GM21528 (cell line): Measurements from ENCODE around the gene STARD13.

Experiments
- ATAC-seq: cut with Tn5 transposase; IDR thresholded peaks from one replicate; pipeline ENCODE4 v1.9.1; 2021; ENCODE audit warnings: mild to moderate bottlenecking, moderate library complexity; ENCODE audit not compliant: unreplicated experiment, low FRiP score

The STARD13 gene

DNA sequence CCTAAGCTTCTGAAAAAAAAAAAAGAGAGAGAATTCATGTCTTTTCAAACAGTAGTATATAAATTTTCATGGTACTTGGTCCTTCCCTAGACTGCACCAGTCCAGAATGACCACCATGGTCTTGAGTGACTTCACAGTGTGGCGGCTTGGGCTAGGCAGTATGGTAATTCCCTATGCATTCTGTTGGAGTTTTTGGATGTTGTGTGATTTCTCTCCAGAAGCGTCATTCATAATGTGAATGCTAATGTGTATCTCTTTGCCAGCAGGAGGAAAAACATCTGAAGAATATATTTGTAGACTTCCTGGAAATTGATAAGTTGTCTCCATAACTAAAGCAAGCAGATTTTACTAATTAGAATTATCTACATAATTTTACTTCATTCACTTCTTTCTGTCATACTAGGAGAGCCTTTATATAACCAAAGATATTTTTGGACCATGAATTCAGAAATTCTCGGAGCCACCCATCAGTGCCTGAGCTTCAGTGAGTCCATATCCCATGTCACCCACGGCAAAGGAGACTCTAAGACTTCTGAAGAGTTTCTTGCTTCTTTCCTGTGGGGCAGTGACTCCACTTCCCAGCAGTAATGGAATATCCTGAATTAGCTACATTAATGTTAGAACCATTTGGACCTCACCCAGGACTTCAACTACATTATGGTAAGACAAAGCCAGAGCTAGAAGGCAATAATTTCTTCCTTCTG lies 8.4 kb downstream of the STARD13 start:
- no peak for ATAC-seq

DNA sequence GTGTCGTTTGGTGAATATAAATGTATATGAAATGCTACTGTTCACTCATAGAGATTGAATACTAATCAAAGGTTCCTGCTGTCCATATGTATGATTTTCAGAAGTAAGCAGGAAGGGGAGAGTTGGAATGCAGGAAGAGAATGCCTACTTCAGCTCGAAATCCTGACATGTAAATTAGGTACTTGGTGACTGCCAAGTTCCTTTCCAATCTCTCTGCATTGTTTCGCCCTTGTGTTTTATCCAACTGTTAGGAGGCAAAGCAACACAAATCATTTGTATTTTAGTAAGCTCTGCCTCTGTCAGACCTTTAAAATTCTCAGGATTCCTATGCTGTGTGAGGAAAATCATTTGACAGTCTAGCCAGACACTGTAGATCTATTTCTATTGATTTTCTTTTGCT lies 9.0 kb downstream of the STARD13 start:
- no peak for ATAC-seq

DNA sequence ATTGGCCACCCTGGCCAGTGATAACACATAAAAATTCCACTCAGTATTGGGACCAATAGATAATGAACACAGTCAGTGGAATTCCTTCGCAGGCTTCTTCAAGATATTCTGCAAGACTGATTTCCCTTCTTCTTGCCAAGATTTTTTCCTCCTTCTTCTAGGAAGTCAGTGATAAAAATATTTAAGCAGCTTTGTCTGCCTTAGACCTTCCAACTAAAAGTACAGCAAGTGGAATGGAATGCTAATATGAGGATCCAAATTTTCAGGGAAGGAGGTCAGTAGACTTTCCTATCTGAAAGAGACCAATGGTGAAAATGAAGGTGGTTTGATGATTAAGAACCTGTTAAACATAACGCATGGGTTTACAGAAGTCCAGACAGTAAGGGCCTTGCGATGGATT lies 9.6 kb downstream of the STARD13 start:
- no peak for ATAC-seq

DNA sequence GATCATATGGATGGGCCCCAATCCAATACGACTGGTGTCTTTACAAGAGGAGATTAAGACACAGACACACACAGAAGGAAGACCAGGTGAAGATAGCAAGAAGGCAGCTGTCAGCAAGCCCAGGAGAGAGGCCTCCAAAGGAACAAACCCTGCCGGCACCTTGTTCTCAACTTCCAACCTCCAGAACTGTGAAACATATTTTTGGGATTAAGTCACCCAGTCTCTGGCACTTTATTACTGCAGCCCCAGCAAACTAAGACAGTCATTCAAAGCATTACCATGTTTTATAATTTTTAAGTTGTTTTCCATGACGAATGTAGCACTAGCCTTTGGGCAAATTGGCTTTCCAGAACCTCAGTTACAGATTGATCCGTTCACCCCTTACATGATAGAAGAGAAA lies 11.3 kb downstream of the STARD13 start:
- ATAC-seq = no peak

DNA sequence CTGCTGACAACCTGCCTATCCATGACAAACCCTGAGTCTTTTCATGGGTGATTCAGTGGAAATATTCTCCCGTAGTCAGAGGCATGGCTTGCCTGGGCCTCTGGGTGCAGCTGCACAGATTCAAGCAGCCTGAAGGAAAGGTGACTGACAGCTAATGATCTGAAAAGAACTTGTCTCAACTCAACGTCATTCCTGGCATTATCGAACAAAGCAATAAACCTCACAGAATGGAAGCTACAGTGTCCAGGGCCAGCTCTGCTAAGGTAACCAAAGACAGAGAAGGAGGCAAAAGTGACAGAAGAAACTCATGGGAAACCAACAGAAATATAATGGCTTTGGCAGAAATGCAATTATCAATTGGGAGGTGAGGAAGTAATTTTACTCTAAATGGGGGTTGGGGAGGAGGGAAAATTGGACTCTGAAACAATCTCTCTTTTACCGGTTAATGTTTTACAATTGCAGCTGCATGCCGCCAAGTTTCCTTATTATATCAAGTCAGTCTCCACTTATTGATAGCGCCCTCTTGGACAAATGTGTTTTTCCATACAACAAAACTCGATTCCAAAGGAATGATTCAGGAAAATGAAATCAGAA lies 12.9 kb downstream of the STARD13 start:
- ATAC-seq = no peak

DNA sequence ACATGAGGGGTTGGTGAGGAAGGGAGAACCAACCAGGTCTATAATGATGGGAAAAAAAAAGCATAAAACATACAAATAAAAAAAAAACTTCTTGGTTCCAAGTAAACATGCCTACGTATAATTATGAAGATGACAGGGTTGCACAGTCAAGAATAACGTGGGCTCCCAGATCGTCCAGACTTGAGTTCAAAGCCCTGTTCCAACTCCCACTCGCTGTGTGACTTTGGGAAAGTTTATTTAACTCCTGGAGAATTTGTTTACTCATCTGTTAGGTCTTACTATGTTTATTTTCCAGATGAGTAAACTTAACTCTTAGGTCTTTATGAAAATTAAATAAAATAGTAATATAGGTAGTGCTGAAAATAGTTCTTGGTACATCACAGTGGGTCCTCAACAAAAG lies 13.8 kb downstream of the STARD13 start:
- ATAC-seq = no peak

DNA sequence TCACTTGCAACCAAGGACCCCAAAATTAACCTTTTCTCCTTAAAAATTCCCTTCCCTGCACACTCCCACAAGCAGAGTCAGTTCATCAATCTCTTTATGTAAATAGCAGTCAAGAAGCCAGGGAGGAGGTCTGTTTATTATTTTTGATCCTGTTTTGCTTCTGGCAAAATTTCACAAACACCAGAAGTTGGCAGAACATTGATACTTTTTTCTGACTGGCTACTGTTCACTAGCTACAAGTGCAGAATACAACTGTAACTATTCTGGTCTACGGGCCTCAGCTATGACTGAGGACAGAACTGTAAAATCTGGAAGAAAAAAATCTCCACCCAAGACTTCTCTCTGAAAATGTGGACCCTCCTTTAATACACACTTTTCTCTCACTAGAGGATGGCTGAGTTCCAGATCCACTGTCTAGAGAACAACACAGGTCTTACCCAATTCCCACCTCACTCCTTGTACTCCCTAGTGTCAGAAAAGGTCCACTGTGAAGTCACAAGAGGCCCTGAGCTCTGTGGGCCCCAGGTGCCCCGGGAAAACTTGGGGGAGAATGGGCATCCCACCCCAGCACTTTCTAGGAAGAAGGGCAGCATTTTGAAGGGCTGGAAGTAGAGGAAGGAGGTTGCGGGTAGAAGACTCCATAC lies 14.5 kb downstream of the STARD13 start:
- ATAC-seq = no peak

DNA sequence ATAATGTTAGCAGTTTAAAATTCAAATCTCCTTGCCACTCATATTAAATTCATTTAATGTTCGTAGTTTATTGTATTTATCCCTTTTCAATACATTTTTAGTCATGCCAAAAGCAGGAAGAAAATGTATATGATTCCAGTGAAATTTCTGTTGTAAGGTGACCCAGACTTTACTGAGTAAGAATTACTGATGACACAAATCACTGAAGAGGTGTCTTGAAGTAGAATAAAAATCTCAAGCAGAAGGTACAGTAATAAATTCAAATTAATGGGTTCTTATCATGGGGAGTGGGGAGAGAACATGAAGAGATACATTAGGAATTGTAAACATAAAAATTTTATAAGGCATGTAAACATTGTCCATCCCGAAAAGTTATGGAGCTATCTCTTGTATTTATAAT lies 19.9 kb downstream of the STARD13 start:
- ATAC-seq = no peak

DNA sequence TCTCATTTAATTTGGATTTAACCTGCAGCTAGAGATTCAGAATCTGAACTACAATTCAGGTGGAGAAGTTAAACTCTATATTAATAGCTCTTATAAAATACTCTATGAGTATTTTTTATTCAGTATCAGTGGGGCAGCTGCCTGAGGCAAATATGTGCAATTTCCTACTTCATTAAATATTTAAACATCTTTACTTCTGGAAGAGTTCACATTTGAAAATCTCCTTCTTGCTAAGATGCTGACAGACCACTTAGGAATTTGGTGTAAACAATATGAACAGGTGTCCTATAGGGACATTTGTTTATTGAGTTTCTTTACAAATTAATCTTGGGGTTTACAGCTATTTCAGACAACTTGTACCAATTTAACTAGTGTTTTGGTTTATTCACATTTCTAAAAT lies 20.4 kb downstream of the STARD13 start:
- ATAC-seq = no peak

DNA sequence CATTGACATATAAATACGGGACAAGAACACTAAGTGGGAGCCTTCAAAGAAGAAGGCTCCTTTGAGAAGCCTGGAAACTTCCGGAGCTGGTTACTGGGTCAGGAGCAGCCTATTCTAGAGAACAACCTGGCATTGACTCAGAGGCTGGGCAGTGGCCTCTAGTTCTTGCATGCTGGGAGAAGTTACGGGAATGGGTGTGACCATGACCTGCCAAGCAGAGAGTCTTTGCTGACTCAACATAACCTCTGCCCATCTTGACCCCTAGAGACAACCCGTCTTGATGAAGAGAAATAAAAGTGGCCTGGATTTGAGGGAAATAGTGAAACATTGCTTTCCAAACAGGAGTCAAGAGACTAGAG lies 21.0 kb downstream of the STARD13 start:
- no peak for ATAC-seq

DNA sequence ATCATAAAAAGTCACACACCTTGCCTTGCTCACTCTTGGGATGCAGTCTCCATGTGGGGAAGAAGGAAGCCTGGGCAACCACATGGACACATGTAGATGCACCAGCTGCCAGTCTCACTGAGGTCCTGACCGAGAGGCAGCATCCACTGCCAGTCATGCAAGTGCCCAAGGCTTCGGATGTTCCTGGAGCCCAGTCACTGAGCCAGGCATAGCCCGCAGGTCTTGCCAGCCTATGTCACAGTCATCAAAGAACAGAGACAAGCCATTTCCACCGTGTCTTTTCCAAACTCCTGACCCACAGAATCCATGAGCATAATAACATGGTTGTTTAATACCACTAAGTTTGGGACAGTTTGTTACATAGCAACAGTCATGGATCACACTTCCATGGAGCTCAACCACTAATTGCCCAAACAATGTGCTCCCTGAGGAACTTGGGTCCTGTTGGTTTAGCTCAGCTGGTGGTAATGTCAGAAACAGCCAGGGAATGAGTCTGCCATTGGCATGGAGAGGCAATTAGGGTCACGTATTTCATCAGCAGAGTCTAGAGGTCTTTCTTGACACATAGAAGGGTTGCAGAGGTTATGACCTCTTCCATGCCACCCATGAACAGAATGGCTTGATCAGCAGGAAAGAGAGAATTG lies 21.5 kb downstream of the STARD13 start:
- no peak for ATAC-seq

DNA sequence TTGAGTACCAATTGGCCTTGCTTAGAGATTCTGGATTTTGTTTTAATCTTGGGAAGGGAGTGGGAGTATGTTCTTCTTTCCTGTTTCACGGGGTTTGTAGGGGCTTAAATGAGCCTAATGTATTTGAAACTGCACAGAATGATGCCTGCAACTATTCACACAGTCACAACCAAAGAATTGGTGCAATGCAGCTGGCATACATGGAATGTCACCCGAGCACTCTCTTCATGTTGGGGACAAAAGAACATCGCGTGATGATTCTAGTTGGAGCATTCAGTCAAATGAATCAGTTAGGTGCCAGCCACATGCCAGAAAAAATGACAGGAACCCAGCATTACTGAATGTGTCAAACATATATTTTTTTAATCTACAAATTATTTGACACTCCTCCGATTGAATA lies 22.1 kb downstream of the STARD13 start:
- ATAC-seq = no peak

DNA sequence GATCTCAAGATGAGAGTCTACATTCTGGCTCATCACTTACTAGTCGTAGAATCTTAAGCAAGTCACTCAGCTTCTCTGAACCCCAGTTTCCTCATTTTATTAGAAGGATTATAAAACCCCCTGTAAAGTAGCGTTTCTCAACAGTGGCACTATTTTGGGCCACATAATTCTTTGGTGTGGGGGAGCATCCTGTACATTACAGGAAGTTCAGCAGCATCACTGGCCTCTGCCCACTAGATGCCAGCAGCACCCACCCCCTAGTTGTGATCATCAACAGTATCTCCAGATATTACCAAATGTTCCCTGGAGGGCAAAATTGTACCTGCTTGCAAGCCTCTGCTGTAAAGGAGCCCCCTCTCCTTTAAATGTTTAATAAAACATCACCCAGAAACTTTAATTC lies 22.6 kb downstream of the STARD13 start:
- ATAC-seq = no peak

DNA sequence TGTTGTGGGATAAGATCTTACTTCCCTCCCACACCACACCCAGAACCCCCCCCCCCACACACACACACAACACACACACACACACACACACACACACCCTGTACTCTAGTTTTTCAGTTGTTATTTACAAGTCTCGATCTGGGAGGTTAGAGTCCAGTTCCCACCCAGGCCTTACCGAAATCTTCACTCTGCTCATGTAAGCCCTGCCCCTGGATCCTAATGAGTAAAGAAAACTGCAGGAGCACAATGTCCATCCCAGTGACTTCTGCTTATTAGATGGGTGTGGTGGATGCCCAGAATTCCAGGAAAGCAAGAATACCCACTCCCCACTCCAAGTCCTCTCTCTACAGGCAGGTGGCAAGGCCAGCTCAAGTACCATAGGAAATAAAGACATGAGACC lies 23.0 kb downstream of the STARD13 start:
- ATAC-seq = no peak

DNA sequence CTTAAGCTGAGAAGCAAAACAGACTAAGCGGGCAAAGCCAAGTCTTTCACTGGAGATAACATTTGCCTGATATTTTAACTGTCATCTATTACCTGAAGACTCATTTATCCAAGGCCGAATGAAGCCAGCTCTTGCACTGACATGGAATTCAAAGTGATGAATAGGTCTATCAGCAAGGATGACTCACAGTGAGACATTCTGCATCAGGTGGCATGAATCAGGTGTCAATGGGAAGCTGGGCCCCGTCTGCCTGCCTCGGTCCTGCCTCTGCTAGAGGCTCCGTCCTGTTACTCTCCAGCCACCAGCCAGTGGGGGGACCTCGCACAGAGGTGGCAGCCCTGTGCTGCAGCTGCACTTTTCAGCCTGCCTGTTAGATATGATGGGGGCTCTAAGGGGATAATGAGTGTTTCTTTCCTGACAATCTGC lies 23.5 kb downstream of the STARD13 start:
- no peak for ATAC-seq

DNA sequence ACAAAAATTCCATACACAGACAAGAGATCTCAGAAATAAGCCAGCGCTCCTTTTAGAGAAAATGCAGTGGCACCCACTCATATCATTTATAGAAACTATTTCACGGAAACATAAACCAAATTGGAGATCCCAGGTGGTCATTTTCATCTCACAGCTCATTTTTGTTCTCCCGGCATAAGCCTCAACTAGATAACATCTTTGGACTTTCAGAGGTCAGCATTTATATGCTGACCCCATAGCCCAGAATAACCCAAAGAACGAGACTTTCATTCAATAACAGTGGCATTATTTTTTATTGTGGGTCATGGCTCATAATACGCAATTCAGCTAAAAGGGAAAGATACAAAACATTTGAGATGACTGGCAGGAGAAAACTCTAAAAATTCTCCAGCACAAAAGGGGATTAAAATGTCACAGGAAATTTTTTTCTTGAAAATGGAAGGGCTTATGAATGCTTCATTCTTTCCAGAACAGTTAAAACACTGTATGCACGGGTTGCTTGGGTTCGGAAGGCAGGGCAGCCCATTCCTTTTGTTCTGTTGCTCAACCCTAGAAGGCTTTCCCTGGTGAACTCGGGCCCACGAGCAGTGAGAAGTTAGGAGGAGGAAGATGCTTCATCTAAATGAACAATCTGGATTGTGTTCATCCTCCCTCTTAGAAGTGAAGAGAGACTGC lies 24.0 kb downstream of the STARD13 start:
- ATAC-seq = no peak

DNA sequence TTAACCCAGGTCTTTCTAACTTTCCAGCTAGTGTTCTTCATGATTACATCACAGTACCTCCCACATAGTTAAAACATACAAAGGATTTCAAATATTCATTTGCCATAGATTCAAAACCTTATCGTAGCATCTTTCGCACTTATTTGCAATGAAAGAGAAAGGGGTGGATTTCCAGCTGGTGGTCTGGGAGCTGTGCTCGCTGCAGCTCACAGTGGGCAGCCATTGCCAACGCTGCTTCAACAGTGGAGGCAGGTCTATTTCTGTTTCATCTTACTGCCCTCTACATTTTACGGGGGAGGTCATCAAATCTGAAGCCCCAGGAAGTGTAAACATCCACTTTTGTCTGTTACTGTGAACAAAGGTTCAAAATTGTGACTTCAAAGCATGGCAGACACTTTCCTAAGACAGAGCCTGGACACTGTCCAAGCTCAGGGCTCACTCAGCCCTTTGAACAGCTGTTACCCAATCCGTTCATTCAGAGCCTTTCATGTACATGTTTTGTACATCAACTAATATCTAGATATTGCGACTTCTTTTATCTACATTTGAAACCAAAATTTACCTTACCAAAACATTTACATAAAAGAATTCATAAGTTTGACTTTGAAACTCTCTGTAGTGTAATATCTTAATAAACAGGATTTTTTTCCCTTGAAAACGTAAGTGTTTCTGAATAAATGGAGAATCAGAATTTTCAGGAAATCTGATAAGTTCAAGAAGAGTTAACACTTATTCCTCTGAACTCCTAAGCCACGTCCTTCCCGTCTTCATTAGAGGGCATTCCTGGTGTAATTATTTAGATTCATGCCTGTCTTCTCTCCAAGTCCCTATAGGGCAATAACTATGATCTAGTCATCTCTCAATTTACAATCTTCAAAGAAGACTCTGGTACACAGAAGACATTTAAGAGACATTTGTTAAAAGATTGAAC lies 25.1 kb downstream of the STARD13 start:
- no peak for ATAC-seq

DNA sequence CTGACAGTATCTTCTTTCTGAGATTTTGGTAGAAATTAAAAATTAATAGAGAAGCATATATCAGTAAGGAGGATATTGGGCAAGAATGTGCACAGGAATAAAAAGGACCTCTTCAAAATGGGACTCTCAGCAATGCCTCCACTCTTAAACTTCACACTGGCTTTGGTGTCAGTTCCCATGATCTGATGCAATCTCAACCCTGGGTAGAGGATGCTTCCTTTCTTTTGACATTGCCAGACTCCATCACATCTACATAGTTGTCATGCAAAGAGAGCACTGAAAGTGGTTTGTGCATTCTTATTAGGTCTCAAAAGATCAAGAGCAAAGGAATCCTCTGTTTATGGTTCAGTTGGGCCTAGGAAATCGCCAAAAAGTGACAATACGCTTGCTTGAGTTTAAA lies 26.3 kb downstream of the STARD13 start:
- ATAC-seq = no peak

DNA sequence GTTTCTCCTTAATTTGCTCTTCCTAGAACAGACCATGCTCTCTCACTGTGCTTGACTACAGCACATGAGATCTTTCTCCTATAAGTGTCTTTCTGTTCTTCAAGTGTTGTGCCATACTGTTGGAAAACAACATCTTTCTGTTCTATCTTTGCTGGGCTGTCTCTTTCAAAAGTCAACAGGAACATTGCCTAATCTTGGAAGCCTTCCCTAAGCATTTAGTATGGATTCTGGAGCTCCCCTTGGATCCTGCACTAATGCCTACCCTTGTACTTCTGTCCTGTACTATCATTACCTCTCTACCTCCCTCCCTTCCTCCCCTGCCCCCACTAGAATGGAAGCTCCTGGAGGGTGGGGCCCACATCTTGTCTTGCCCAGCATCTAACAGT lies 26.8 kb downstream of the STARD13 start:
- ATAC-seq = no peak
